Prostate gland (tissue), 2 donors: Measurements from ENCODE around the gene PHF11.

Source experiments
- POLR2A ChIP-seq: fragments of 450-650 bp; IDR thresholded peaks from one replicate; pipeline ENCODE4 v1.6.1; 2016; ENCODE audit warnings: antibody characterized with exemption, mild to moderate bottlenecking
- TF ChIP-seq, protein P1 (sequence below), 4 experiments: fragments of 200-600 bp in 2 of 4; fragments of 450-650 bp in 2 of 4; sonication (generic) in 2 of 4; IDR thresholded peaks; 1 replicate in 3 of 4; 2 replicates in 1 of 4; pipeline ENCODE4 v1.5.1; 2016 to 2019; ENCODE audit warnings: antibody characterized with exemption in 4 of 4, mild to moderate bottlenecking in 2 of 4, moderate library complexity in 2 of 4

DNA sequence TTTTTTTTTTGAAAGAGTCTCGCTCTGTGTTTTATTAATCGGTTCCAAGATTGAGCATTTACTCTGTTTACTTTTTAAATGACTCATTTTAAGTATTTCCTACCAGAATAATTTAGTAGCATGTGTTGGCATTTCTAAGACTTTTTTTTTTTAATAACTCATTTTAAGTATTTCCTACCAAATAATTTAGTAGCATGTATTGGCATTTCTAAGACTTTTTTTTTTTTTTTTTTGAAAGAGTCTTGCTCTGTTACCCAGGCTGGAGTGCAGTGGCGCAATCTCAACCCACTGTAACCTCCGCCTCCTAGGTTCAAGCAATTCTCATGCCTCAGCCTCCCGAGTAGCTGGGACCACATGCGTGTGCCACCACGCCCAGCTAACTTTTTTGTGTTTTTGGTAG is 38.5 kb upstream of the PHF11 start:
- TF ChIP-seq, protein P1, sequence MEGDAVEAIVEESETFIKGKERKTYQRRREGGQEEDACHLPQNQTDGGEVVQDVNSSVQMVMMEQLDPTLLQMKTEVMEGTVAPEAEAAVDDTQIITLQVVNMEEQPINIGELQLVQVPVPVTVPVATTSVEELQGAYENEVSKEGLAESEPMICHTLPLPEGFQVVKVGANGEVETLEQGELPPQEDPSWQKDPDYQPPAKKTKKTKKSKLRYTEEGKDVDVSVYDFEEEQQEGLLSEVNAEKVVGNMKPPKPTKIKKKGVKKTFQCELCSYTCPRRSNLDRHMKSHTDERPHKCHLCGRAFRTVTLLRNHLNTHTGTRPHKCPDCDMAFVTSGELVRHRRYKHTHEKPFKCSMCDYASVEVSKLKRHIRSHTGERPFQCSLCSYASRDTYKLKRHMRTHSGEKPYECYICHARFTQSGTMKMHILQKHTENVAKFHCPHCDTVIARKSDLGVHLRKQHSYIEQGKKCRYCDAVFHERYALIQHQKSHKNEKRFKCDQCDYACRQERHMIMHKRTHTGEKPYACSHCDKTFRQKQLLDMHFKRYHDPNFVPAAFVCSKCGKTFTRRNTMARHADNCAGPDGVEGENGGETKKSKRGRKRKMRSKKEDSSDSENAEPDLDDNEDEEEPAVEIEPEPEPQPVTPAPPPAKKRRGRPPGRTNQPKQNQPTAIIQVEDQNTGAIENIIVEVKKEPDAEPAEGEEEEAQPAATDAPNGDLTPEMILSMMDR (IDR thresholded peaks at IDR 0.05), result no peak
- no peak for TF ChIP-seq POLR2A
